Upper lobe of right lung (tissue), 1 donor: ENCODE data around the gene DCC. TPM values are rescaled to one million over a fixed set of nuclear protein-coding genes. Genes with fewer than 3 reads are reported as not detected.

Source experiments
- ATAC-seq: fragments of 200-7000 bp; cut with Tn5 transposase; one replicate; pipeline ENCODE4 v1.9.1; 2020; ENCODE audit warnings: mild to moderate bottlenecking, moderate library complexity
- DNase-seq: peaks from one replicate; pipeline ENCODE4 v3.0.0-alpha.2; 2020
- H3K27ac ChIP-seq: fragments of 200-600 bp; one replicate; pipeline ENCODE4 v1.8.0; 2022
- H3K27me3 ChIP-seq: fragments of 200-600 bp; one replicate; pipeline ENCODE4 v1.8.0; 2022; ENCODE audit warnings: mild to moderate bottlenecking
- H3K36me3 ChIP-seq: fragments of 200-600 bp; one replicate; pipeline ENCODE4 v1.8.0; 2022
- H3K4me1 ChIP-seq: fragments of 200-600 bp; one replicate; pipeline ENCODE4 v1.8.0; 2022
- H3K4me3 ChIP-seq: fragments of 200-600 bp; one replicate; pipeline ENCODE4 v1.8.0; 2022; ENCODE audit warnings: mild to moderate bottlenecking
- H3K9me3 ChIP-seq: fragments of 200-600 bp; one replicate; pipeline ENCODE4 v1.8.0; 2022
- intact Hi-C: fragments of 100-400 bp; cut with DNase I; formaldehyde crosslinking; loops from one replicate; pipeline ENCODE4 v1.11.0; 2022
- total RNA-seq: library from RNA; stranded (reverse); fragmentation: NEBNext Ultra II Directional; extraction: Animal tissue kit (Norgen Biotek cat#: 25700); gene quantifications from one replicate; pipeline ENCODE4 v1.2.1, GENCODE V29; 2021
- TF ChIP-seq, protein P1 (sequence below): fragments of 200-600 bp; IDR thresholded peaks from one replicate; pipeline ENCODE4 v1.8.0; 2022; ENCODE audit warnings: antibody characterized with exemption
- donor health status: DM: no; HTN: yes; CAD: no; lungs with severe emphysema.

DCC gene
- total RNA-seq, 1 donor from 2014 or later = 7.1 TPM

DNA sequence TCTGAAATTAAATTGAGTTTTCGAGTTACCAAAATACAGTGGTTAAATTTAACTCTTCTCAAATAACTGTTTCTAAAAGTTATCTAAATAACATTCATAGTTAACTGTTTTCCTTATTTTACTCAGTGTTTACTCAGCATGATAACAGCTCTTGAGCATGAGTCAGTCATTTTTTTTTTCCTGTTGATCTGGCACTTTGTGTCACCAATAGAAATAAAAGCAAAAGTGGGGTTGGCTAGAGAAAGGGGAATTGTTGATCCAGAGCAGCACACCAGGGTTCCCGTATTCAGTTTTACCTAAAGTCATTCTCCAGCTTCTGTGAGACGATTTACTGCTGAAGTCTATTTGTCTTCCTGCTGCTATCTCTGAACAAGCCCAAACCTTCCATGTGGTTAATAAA is 851.6 kb downstream of the DCC start:
- DNase-seq (no peak), ATAC-seq (no peak)
- H3K4me3 ChIP-seq = no peak overlapping the region
- TF ChIP-seq, protein P1, sequence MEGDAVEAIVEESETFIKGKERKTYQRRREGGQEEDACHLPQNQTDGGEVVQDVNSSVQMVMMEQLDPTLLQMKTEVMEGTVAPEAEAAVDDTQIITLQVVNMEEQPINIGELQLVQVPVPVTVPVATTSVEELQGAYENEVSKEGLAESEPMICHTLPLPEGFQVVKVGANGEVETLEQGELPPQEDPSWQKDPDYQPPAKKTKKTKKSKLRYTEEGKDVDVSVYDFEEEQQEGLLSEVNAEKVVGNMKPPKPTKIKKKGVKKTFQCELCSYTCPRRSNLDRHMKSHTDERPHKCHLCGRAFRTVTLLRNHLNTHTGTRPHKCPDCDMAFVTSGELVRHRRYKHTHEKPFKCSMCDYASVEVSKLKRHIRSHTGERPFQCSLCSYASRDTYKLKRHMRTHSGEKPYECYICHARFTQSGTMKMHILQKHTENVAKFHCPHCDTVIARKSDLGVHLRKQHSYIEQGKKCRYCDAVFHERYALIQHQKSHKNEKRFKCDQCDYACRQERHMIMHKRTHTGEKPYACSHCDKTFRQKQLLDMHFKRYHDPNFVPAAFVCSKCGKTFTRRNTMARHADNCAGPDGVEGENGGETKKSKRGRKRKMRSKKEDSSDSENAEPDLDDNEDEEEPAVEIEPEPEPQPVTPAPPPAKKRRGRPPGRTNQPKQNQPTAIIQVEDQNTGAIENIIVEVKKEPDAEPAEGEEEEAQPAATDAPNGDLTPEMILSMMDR = no peak
- no peak overlapping the region for H3K27ac ChIP-seq
- no peaks in the 10 kb centered on the region for H3K4me1 ChIP-seq
- no peaks in the 10 kb centered on the region for H3K36me3 ChIP-seq
- H3K9me3 ChIP-seq = no peaks in the 10 kb centered on the region
- intact Hi-C loops = no loop called here
- no peaks in the 10 kb centered on the region for H3K27me3 ChIP-seq

DNA sequence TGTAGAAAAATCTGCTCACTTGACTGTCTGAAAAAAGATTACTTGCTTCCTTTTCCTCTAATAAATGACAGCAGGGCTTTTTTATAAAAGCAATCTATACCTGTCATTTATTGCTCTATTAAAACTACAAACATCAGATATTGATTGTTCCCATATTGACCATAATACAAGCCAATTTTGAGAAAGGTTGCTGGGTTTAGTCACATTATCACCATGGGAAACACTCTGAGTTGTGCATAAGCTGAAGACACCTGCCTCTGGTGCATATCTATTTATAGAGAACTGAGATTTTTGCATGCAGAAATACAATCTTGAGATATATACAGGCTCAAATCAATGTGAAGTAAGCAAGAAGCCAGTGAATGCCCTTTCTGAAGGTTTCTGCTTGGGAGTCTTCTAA is 853.9 kb downstream of the DCC start:
- Histone ChIP-seq H3K36me3 (no peaks in the 10 kb centered on the region), H3K27me3 (no peaks in the 10 kb centered on the region), H3K27ac (no peak overlapping the region), H3K4me1 (no peaks in the 10 kb centered on the region), H3K9me3 (no peaks in the 10 kb centered on the region), H3K4me3 (no peak overlapping the region)
- intact Hi-C loops = no loop called here
- no peak for DNase-seq
- ATAC-seq = no peak
- TF ChIP-seq, protein P1 = no peak

DNA sequence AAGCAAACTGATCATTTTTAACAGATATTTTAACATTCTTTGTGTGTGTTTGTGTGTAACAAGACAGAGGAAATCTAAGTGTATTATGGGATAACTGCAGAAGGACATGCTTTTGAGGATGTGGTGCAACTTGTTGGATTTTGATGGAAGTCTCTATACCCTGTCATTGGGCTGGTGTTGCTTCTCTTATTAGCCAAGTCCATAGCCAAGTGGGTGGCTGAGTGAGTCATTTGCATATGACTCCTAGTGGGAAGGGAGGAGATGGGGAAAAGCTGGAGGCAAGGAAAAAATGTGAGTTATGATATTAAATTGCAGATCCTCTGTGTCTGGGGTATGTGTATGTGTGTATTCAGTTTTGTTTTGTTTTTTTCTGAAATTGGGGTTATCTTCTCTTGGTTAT is 879.9 kb downstream of the DCC start:
- TF ChIP-seq, protein P1 = no peak
- intact Hi-C loops = no loop called here
- H3K4me3 ChIP-seq = no peak overlapping the region
- no peak for DNase-seq
- no peaks in the 10 kb centered on the region for H3K9me3 ChIP-seq
- no peaks in the 10 kb centered on the region for H3K36me3 ChIP-seq
- H3K4me1 ChIP-seq = no peaks in the 10 kb centered on the region
- ATAC-seq = no peak
- H3K27me3 ChIP-seq = no peaks in the 10 kb centered on the region
- H3K27ac ChIP-seq = no peak overlapping the region

DNA sequence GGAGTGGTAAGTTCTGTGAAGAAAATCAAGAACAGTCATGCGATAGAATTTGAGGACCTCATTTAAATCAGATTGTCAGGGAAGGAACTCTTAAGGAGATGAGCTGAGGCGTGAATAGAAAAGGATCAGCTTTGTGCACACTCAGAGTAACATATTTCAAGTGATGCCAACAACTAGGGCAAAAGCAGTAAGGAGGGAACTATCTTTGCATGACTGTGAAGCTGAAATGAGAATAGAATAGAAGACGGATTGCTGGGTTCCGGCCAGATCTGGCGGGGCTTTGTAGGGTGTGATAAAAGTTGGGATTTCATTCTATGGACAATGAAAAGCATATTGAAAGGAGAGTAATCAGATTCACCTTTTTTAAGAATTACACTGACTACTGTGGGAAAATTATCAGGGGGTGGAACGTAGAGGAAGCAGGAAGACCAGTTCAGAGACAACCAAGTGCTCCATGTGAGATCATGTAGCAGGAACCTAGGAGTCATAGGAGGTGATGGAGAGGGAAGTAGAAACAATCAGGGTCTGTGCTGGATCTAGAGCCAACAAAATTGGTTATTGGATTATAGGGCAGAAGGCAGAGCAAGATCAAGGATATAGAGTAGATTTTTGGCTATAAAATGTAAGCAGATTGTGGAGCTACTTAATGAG is 884.3 kb downstream of the DCC start:
- H3K27ac ChIP-seq = no peak overlapping the region
- H3K9me3 ChIP-seq = no peaks in the 10 kb centered on the region
- H3K36me3 ChIP-seq = no peaks in the 10 kb centered on the region
- intact Hi-C loops = no loop called here
- no peaks in the 10 kb centered on the region for H3K27me3 ChIP-seq
- TF ChIP-seq, protein P1 = no peak
- H3K4me3 ChIP-seq = no peak overlapping the region
- DNase-seq (no peak), ATAC-seq (no peak)
- no peaks in the 10 kb centered on the region for H3K4me1 ChIP-seq

DNA sequence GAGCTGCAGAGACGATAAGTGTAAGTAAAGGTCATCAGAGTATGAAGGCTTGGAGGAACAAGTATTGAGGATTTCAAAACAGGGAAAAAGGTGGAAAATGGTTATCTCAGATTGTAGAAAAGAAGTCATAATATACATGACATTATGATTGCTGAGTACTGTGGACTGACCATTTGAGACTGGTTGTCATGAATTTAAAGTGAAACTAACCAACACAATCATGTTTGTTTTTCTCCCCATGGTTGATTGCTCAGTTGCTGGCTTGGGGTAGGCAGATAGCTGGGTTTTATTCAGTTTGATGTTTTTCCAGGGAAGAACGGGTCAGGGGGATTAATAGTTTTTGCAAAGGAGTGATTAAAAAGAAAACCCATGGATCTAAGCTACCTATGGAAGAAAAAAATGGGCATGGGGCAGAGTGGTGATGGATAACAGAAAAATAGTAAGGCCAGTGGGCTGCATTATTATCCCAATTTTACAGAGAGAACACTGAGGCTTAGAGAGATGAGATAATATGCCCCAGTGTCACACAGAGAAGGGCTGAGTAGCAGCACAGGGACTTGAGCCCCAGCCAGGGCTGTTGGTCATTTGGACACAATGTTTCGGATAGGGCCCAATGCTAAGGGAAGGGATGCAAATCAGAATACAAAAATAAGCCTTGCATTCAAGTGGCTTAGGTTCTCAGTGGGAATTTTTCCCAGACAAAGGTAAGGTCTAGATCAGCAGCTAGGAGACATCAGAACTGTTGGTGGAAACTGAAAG is 885.7 kb downstream of the DCC start:
- intact Hi-C loops = no loop called here
- TF ChIP-seq, protein P1 = no peak
- Histone ChIP-seq H3K4me3 (no peak overlapping the region), H3K36me3 (no peaks in the 10 kb centered on the region), H3K4me1 (no peaks in the 10 kb centered on the region), H3K27ac (no peak overlapping the region), H3K9me3 (no peaks in the 10 kb centered on the region), H3K27me3 (no peaks in the 10 kb centered on the region)
- ATAC-seq = no peak
- DNase-seq = no peak
